NCI-H510A (cell line): ENCODE results near the gene OTOS.
A peak's percentile ranks its signal among the peaks of the same experiment; 100 is the strongest.

Experiments
- DNase-seq: peaks from one replicate; lab custom pipeline; 2025; lab: John Stamatoyannopoulos, UW

OTOS gene

DNA sequence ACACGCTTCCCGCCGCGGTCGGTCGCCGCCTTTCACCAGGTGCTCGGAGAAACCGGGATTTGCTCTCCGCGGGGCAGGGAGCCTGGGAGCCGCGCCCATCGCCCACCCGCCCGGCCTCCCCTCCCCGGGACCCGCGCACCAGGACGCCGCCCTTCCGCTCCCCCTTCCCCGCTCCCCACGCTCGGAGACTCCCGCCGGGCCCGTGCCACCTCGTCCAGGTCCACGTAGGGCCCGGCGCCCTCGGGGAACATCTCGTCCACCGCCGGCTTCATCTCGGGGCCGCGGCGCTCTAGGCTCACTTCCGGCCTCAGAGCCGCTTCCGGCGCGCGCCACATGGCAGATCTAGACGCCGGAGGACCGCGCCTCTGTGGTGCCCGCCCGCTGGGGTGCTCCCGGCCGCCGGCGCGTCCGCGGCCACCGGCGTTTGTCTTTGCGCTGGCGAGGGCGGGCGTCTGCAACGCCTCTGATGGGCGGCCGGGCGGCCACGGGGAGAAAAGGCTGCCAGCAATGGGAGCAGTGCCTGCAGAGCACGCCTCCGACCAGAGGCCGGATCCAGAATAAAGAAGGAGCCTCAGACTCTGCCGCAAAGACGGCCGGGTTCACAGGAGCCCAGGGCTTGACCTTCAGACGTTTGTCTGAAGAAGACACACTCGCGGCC, 4.3 kb downstream of the OTOS start, which contains the start of gene COPS9:
Gene COPS9 (minus strand): TSS at position 293 of the 658 bp plus-strand sequence. CDS start 21 bp downstream, at position 272.
- peak; percentile 72 for DNase-seq

DNA sequence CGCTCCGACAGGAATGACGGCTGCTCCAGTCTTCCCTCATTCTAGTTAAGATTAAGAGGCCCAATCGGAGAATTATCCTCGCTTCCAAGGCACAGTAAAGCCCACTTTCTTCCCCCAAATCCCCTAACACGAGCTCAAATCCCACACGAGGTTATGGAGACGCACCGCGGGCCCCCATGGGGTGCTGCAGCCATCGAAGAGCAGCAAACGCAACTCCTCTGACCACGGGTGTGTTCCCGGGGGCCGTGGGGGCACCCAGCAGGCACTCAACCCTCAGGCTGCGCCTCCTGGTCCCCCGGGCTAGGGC, 4.8 kb downstream of the OTOS start:
- DNase-seq: no peak

DNA sequence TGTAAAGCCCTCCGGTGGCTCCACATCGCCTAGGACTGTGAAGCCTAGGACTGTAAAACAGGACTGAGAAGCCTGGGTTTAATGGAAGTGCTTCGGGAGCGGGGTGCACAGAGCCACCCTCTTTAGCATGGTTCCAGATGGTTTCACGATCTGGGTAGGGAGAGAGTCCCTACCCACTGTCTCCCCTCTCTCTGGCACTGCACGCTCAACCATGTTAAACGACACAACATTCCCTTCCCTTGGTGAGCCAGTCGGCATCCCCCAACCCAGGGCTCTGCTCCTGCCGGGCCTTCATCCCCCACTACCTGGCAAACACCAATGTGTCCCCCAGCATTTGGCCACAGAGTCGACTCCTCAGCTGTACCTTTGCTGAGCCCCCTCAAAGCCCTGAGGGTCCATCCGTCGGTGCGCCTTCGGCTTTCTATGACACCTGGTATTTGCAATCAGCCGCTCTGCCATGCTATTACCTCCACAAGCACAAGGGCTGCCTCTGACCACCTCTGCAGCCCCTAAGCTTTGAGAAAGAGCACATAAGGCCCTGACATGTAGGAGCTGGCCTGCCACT, 5.4 kb downstream of the OTOS start:
- DNase-seq: no peak

DNA sequence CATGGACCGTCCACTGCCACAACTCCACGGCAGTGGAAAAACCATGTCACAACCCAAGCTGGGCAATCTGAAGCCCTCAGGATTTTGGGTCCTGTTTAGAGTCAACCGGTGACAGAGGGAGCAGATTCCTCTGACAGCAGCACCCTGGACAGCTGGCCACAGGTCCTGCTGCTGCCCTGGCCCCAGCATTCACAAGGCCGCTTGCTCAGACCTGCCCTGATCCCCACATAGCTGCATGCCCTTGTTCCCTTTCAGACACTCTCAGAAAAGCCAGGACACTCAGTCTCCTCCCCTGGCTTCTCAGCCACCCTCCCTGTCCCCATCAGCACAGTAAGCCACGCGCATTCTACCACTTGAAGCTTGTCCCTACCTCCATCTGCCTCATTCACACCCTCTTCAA, 6.0 kb downstream of the OTOS start:
- DNase-seq: no peak

DNA sequence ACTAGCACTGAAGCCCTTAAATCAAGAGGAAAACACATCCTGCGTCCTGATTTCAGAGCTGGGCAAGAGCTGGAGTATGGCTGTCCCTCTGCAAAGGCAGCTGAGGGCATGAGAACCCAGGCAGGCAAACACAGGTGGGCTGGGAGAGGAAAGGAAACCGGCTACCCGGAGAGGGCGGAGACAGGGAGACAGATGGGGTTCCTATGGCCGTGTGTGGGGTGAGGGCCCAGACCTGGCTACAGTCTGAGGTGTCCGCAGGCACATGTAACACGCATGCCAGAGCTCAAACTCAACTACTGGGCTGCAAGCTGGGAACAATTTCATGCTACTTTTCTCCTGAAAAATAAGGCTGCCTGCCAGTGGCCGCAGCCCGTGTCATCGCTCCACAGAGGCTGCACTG, 7.1 kb downstream of the OTOS start:
- no peak for DNase-seq

DNA sequence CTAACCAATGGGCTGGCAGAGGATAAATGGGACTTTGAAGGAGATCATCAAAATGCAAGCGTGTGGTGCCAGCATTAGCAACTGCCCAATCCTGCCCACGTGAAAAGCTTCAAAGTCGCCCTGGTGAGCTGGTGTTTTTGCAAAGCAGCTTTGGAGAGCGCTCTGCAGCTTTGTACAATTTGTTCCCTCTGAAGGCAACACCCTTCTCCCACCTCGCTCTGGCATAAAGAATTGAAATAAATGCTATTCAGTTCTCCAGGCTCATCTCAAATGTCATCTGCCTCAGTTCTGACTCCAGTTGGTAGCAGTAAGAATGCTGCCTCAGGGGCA, 7.8 kb downstream of the OTOS start:
- no peak for DNase-seq

DNA sequence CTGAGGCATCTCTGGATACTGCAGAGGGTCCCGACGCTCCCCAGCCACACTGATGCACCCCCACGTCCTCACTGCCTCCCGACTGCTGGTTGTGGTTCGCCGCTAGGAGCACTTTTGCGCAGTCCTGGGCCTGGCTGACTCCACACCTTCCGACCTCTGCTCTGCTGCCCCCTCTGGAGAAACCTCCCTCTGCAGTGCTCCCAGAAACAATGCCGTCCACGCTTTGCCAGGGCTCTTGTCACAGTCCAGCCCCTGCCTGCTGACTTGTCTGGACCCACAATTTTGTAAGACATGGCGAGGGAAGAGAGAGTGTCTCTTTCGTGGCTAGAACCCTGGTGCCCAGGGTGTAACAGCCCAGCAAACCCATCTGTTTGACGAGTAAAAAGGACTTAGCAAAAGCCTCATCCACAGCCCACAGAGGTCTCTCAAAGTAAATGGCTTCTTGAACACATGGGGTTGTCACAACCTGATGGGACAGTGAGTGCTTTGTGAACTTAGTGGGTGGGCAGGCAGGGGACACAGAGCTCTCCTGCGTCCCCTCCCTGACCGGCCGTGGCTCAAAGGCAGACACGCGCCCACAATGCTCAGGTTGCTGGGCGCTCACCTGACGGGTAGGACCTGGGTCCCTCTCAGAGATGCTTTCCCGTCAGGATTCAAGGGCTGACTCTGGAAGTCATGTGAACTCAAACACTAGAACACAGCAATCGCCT, 8.4 kb downstream of the OTOS start:
- DNase-seq: no peak

DNA sequence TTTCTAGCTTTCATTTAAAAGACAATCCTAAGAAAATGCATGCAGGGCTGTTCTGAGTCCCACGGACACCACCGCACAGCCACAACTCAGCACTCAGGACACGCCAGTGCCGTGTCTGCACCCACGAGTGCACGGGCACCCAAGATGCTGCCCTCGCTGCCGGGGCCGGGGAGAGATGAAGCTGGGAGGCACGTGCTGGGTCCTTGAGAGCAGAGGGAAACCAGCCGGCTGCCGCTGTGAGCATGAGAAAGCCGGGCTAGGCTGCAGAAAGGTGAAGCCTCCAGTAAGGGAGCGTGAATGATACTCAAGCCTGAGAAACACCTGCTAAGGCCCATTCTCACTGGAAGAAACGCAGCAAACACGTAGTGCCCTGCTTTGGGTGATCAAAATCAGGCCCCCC, 9.2 kb downstream of the OTOS start:
- DNase-seq: no peak

DNA sequence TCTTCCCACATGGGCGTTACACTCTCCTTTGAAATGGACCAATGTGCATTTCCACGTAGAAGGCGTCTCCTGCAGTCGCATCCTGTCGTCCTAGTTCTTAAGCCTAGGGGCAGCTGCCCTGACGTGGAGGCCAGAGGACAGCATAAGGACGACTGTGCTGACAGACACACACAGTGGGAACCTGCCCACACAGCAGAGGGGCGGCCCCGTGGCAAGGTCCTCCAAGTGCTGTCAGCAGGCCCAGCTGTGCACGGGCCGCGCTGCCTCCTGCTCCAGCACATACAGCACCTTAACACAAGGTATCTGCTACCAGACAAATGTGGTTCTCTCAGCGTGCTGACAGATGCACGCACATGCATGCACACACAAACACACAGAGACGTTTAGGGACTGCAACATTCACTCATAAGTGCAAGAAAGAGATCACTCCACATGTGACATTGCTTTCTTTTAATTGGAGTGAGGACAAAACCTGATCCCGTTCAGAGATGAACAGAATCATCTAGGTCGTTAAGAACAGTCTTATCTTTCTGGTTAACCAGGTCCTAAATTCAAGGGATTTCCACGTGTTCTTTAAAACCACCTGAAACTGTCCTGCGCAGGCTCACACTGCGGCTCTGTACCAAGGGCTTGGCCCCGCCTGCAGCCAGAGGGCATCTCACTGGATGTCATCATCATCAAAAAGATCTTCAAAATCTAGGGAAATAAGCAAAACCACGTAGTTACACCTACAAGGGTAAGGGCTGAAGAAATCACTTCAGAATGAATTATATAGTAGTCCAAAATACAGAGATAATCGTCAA, 9.9 kb downstream of the OTOS start:
- DNase-seq: no peak

DNA sequence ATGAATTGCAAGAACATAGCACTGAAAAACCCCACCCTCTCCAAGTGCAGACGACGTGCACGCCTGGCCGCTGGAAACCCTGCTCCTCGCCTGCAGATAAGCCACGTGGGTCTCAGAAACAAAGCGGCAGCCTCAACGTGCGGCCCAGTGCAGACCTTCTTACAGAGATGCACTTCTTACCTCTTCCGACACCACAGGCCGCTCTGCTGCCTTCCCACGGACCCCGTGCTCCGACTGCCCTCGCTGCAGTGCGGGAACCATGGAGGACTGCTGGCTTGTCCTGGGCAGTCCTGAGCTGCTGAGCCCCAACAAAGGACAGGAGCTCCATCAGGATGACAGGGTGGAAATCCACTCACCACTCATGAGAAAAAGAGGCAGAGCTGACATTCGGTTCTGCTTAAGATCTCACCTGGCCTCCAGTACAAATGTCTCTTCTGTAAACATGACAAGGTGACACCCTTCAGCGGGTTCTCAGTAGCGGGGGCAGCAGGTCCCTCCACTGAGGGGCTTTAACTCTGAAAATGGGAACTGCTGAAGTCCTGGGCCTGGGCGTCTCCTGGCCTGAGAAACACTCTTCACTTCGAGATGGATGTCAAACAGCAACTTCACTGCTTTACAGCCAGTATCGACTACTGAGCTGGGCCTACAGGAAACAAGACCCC, 10.6 kb downstream of the OTOS start:
- no peak for DNase-seq

DNA sequence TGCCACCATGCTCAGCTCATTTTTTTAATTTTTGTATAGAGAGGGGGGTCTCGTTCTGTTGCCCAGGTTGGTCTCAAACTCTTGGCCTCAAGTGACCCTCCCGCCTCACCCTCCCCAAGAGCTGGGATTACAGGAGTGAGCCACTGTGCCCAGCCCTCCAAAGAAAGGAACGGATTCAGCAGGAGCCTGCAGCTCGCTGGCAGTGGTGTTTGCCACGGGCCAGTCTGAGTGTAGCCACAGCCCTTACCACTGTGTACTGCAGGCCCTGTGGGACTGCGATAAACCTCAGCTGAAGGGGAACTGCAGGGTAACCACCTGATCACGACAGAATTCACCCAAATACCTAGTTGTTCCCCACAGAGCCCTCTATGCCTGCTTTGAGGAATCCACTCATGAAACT, 11.1 kb downstream of the OTOS start:
- no peak for DNase-seq

DNA sequence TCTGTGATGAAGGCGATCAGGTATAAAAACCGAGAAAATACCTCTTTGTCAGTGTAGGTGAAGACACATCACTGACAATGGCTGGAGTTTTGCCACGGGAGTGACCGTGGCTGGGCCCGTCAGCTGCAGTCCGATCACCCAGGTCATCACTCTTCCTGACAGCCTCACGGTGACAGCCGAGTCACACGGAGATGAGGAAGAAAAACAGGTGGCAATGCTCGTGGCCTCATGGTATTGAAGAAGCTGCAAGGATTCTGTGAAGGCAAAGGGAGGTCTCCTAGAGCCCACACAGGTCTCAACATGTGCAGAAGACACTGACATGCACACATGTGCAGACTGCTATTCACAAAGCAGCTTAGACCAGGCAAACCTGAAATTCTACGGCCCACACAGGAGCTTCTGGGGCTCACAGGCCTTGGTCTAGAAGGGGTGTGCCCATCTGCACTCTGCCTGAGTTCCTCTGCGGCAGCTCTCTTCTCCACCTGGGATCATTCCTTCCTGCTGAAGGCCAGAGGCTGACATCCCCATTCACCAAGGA, 11.8 kb downstream of the OTOS start:
- DNase-seq: no peak

DNA sequence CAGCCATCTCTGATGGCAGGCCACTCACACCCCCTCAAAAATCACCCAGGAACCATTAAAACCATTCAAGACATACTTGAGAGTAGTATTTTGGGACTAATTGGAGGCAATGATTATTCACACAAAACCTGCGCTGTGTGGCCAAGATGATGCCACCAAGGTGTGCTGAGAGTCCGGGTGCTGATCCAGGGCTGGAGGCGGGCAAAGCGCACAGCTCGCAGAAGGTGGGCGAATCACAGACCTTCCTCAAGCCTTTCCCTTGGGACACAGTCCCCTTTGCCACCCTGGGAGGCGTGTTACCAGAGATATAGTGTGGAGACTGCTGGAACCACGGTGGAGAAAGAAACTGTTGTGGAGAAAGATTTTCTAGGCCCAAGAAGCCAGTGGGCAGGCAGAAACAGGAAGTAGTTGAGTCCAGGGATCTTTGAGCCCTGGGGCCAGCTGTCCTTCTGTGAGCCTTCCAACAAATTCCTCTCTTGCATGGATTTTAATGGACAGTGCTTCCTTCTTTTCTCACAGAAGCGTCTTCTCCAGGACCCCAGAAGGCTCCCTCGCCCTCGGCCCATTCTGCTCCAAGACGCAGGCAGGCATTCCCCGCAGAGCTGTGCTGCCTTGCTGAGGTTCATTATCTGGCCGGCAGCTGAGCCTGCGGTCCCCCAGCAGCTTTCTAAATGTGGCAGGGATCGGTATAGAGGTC, 12.4 kb downstream of the OTOS start:
- no peak for DNase-seq

DNA sequence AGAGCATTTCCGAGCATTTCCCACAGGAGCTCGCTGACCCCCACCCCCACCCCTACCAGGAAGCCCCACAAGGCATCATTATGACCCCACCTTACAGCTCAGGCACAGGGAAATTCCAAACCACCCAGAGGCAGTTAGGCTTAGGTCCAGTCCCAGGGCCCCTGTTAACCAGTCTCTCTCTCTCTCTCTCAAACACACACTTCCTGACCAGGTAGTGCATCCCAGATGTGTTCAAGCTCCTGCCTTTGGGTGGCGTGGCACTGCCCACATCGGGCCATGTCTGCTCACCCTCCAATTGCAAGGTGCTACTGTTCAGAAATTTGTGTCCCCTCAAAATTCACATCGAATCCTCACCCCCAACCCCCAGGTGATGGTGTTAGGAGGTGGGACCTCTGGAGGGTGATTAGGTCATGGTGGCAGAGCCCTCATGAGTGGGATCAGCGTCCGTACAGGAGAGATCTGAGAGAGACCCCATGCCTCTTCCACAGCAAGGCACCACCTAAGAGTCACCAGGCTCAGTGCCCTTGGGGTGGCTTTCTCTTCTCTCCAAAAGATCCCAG, 13.2 kb downstream of the OTOS start:
- DNase-seq: no peak

DNA sequence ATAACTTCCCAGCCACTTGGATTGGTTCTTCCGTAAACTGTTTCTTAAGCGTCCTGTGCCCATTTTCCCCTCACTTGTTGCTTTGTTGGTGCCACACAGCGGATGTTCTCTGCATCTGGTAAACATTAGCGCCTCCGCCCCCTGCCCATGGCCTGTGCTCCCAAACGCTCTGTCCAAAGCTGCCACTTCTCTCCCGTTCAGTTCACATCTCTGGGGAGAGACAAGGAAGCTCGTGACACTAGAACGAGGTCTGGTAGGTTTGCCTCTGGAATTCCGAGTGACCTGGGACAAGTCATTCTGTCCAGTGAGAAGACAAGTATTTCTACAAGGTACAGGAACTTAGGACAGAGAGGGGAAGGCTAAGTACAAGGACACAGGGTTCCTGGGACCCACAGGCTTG, 13.7 kb downstream of the OTOS start:
- DNase-seq: no peak

DNA sequence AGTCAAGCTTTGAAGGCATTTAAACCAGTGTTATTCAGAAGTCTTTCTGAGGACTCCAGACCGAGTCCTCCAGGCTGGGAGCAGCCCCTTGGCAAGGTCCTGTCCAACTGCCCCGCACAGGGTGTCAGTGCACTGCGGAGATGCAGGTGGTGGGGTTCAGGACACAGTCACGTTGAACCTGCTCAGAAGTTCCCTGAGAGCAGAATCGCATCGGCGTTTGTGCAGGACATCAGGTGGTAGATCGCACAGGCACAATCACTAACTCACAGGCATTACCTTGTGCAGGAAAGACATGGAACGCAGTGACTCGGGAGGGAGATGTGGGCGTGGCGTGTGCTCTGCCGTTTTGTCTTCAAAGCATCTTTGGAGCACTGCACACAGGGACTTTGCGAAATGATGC, 14.7 kb downstream of the OTOS start:
- no peak for DNase-seq

DNA sequence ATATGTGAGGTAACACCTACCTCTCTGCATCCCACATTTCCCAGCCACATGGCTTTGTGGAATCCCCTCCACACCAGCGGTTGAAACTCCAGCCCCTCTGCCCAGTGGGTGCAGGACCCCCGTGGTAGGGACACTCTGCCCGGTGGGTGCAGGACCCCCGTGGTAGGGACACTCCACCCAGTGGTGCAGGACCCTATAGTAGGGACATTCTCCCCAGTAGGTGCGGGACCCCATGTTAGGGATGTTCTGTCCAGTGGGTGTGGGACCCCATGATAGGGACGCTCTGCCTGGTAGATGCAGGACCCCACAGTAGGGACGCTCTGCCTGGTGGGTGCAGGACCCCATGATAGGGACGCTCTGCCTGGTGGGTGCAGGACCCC, 15.8 kb downstream of the OTOS start:
- no peak for DNase-seq

DNA sequence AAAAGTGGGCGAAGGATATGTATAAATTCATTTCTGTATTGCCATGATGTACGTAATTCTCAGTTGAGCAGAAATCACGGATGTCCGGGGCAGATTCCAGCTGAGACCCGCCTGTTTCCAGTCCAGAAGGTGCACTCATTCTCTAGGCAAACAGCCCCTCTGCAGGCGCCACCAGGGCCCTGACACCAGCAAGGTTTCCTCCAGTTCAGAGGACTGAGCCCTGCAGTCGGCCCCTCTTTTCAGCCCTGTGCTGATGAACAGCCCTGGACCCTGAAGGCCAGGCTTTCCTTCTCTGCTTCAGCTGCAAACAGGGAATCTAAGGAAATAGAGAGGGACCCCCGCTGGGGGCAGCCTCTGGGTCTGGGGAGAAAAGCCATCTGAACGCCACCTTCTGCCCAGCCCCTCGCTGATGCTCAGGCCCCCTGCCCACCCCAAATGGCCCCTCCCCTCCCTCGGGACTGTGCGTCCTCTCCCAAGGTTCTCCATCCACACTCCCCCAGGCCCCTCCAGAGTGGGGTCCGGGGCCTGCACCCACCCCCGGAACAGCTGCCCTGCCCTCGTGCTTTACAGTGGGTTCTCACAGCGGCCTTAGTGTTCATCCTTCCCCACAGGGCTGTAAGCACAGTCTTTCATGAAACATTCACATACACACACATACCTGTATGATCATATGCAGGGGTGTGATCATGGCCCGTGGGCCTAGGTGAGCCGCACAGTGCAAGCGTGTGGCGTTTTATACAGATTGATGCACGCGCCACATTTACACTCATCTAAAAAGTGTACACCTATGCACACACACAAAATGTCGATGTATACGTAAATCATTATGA, 16.4 kb downstream of the OTOS start:
- DNase-seq: no peak

DNA sequence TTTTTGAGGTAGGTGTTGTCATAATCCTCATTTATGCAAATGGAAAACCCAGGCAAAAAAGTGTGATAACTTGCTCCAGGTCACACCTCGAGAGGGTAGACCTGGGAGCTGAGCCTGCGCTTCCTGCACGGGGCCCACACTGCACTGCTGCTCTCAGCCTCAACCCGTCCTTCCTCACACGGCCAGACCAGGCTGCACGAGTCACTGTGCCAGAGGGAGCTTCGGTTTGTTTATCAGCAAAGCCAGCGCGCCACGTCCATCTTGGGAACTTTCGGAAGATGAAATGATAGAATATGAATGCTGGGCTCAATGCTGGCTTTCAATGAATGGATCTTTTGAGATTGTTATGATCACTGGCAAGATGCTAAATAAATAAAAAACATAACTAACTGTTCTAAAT, 18.8 kb downstream of the OTOS start:
- DNase-seq: no peak

DNA sequence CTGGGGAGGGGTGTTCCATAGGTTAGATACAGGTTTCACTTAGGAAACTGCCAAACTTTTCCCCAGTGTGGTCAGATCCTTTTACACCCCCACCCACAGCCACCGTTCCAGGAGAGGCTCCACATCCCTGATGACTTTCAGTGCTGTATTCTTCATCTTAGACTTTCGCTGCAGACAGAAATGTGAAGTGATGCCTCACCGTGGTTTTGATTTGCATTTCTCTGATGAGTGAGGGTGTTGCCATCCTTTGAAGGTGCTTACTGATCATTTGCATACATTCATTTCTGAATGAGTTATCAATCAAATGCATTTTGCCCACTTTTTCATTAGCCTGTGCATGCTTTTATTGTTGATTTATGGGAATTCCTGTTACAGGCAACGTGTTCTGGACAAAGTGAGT, 19.3 kb downstream of the OTOS start:
- DNase-seq: no peak
